ENCODE results near the gene OST4. TPM values are rescaled to one million over a fixed set of nuclear protein-coding genes. Genes with fewer than 3 reads are reported as not detected.

The OST4 gene
- total RNA-seq, 2 experiments from 2014 or later = 334 to 346 TPM

GRCh38 chr2:27065128-27065527 lies 6.3 kb downstream of the OST4 start:
- ATAC-seq (no peak), DNase-seq (no peak)
- Mint-ChIP-seq H3K4me3 (no peak overlapping the region), H3K4me1 (ENCODE audit: low read depth) (peaks cover 30% of the 10 kb centered on the region), H3K9me3 (ENCODE audit: insufficient read depth) (no peaks in the 10 kb centered on the region), H3K36me3 (ENCODE audit: low read depth) (peaks cover 62% of the 10 kb centered on the region), H3K27ac (no peak overlapping the region), H3K27me3 (ENCODE audit: low read depth) (no peaks in the 10 kb centered on the region)
- ChIA-PET POLR2A (interaction anchor here (11.6 kb wide), 1 partner anchor 12 kb away, joined by 128 read pairs; the partner anchor contains the start of gene AGBL5), CTCF (interaction anchor here (1.4 kb wide), 1 partner anchor 104 kb away, joined by 3 read pairs; no protein-coding TSS in a partner anchor)

GRCh38 chr2:27060323-27060722 lies 11.1 kb downstream of the OST4 start:
- H3K27me3 Mint-ChIP-seq (ENCODE audit: low read depth) = no peaks in the 10 kb centered on the region
- H3K4me3 Mint-ChIP-seq = no peak overlapping the region
- no peaks in the 10 kb centered on the region for H3K9me3 Mint-ChIP-seq (ENCODE audit: insufficient read depth)
- DNase-seq (no peak), ATAC-seq (no peak)
- ChIA-PET POLR2A (interaction anchor here (3.3 to 3.4 kb wide), 2 partner anchors 9 to 10 kb away, joined by 9 to 23 read pairs; partner anchors contain the start of genes AGBL5 and OST4), CTCF (interaction anchor here (2.1 kb wide), 1 partner anchor 11 kb away, joined by 8 read pairs; the partner anchor contains the start of gene OST4)
- H3K27ac Mint-ChIP-seq = no peak overlapping the region
- peaks cover 44% of the 10 kb centered on the region for H3K36me3 Mint-ChIP-seq (ENCODE audit: low read depth)
- H3K4me1 Mint-ChIP-seq (ENCODE audit: low read depth) = no peaks in the 10 kb centered on the region

GRCh38 chr2:27059141-27059820 lies 12.2 kb downstream of the OST4 start:
- Mint-ChIP-seq H3K27ac (no peak overlapping the region), H3K9me3 (ENCODE audit: insufficient read depth) (no peaks in the 10 kb centered on the region), H3K4me1 (ENCODE audit: low read depth) (no peaks in the 10 kb centered on the region), H3K27me3 (ENCODE audit: low read depth) (no peaks in the 10 kb centered on the region), H3K36me3 (ENCODE audit: low read depth) (peaks cover 40% of the 10 kb centered on the region), H3K4me3 (no peak overlapping the region)
- ChIA-PET POLR2A (interaction anchor here (3.3 to 3.4 kb wide), 2 partner anchors 8 to 11 kb away, joined by 9 to 23 read pairs; partner anchors contain the start of genes AGBL5 and OST4), CTCF (interaction anchor here (2.1 kb wide), 1 partner anchor 12 kb away, joined by 8 read pairs; the partner anchor contains the start of gene OST4)
- no peak for ATAC-seq
- DNase-seq = no peak

- no peaks in the 10 kb centered on the region for H3K27me3 Mint-ChIP-seq (ENCODE audit: low read depth)
- H3K27ac Mint-ChIP-seq = no peak overlapping the region
- ChIA-PET POLR2A (interaction anchor here (0.8 to 9.3 kb wide), 3 partner anchors 11 to 23 kb away, joined by 3 to 128 read pairs (median 23); partner anchors contain the start of gene OST4), CTCF (interaction anchor here (0.8 kb wide), 1 partner anchor 14 kb away, joined by 5 read pairs; the partner anchor contains the start of gene OST4)
- ATAC-seq = no peak
- H3K4me1 Mint-ChIP-seq (ENCODE audit: low read depth) = no peaks in the 10 kb centered on the region
- H3K36me3 Mint-ChIP-seq (ENCODE audit: low read depth) = peaks cover 37% of the 10 kb centered on the region
- H3K4me3 Mint-ChIP-seq = no peak overlapping the region
- no peak for DNase-seq
- H3K9me3 Mint-ChIP-seq (ENCODE audit: insufficient read depth) = no peaks in the 10 kb centered on the region
These were observed 13.2 kb downstream of the OST4 start for GRCh38 chr2:27058210-27058609.

- ATAC-seq (no peak), DNase-seq (no peak)
- H3K4me3 Mint-ChIP-seq = no peak overlapping the region
- ChIA-PET CTCF (interaction anchor here (1.6 kb wide), 1 partner anchor 222 kb away, joined by 3 read pairs; no protein-coding TSS in a partner anchor), POLR2A (interaction anchor here (9.3 kb wide), 1 partner anchor 12 kb away, joined by 128 read pairs; the partner anchor contains the start of gene OST4)
- H3K36me3 Mint-ChIP-seq (ENCODE audit: low read depth) = peaks cover 31% of the 10 kb centered on the region
- no peaks in the 10 kb centered on the region for H3K27me3 Mint-ChIP-seq (ENCODE audit: low read depth)
- H3K9me3 Mint-ChIP-seq (ENCODE audit: insufficient read depth) = no peaks in the 10 kb centered on the region
- H3K27ac Mint-ChIP-seq = no peak overlapping the region
- H3K4me1 Mint-ChIP-seq (ENCODE audit: low read depth) = peaks cover 8% of the 10 kb centered on the region
These were observed 14.3 kb downstream of the OST4 start for GRCh38 chr2:27057184-27057583.

GRCh38 chr2:27054721-27055120 lies 16.7 kb downstream of the OST4 start:
- POLR2A ChIA-PET = interaction anchor here (1.1 to 9.3 kb wide), 2 partner anchors 14 to 27 kb away, joined by 3 to 128 read pairs; partner anchors contain the start of gene OST4
- ATAC-seq (no peak), DNase-seq (no peak)
- Mint-ChIP-seq H3K36me3 (ENCODE audit: low read depth) (peaks cover 32% of the 10 kb centered on the region), H3K4me1 (ENCODE audit: low read depth) (peaks cover 11% of the 10 kb centered on the region), H3K27me3 (ENCODE audit: low read depth) (peaks cover 5% of the 10 kb centered on the region), H3K27ac (no peak overlapping the region), H3K9me3 (ENCODE audit: insufficient read depth) (no peaks in the 10 kb centered on the region), H3K4me3 (no peak overlapping the region)
- CTCF ChIA-PET = interaction anchor here (1.5 kb wide), 1 partner anchor 27 kb away, joined by 3 read pairs; no protein-coding TSS in a partner anchor

- POLR2A ChIA-PET = interaction anchor here (0.6 to 9.3 kb wide), 5 partner anchors 9 to 163 kb away, joined by 3 to 128 read pairs (median 4); partner anchors contain the start of gene OST4
- peaks cover 17% of the 10 kb centered on the region for H3K4me1 Mint-ChIP-seq (ENCODE audit: low read depth)
- peaks cover 28% of the 10 kb centered on the region for H3K36me3 Mint-ChIP-seq (ENCODE audit: low read depth)
- no peak overlapping the region for H3K27ac Mint-ChIP-seq
- H3K27me3 Mint-ChIP-seq (ENCODE audit: low read depth) = peaks cover 5% of the 10 kb centered on the region
- H3K4me3 Mint-ChIP-seq = no peak overlapping the region
- CTCF ChIA-PET = interaction anchor here (1.5 to 4.8 kb wide), 3 partner anchors 18 to 92 kb away, joined by 3 to 30 read pairs (median 8); partner anchors contain the start of gene OST4
- no peaks in the 10 kb centered on the region for H3K9me3 Mint-ChIP-seq (ENCODE audit: insufficient read depth)
- no peak for DNase-seq
- no peak for ATAC-seq
These were observed 17.7 kb downstream of the OST4 start for GRCh38 chr2:27053776-27054175.

GRCh38 chr2:27053321-27053720 lies 18.1 kb downstream of the OST4 start:
- peaks cover 17% of the 10 kb centered on the region for H3K4me1 Mint-ChIP-seq (ENCODE audit: low read depth)
- no peak for DNase-seq
- ChIA-PET POLR2A (interaction anchor here (0.6 to 9.3 kb wide), 3 partner anchors 9 to 163 kb away, joined by 4 to 128 read pairs (median 7); partner anchors contain the start of gene OST4), CTCF (interaction anchor here (1.5 to 4.8 kb wide), 3 partner anchors 18 to 92 kb away, joined by 3 to 30 read pairs (median 8); partner anchors contain the start of gene OST4)
- no peaks in the 10 kb centered on the region for H3K9me3 Mint-ChIP-seq (ENCODE audit: insufficient read depth)
- no peak overlapping the region for H3K27ac Mint-ChIP-seq
- no peak overlapping the region for H3K4me3 Mint-ChIP-seq
- no peak for ATAC-seq
- peaks cover 5% of the 10 kb centered on the region for H3K27me3 Mint-ChIP-seq (ENCODE audit: low read depth)
- H3K36me3 Mint-ChIP-seq (ENCODE audit: low read depth) = peaks cover 28% of the 10 kb centered on the region

GRCh38 chr2:27051902-27052645 lies 19.4 kb downstream of the OST4 start:
- Mint-ChIP-seq H3K4me1 (ENCODE audit: low read depth) (peaks cover 20% of the 10 kb centered on the region), H3K27ac (peak overlapping the region; percentile 84), H3K27me3 (ENCODE audit: low read depth) (peaks cover 5% of the 10 kb centered on the region), H3K36me3 (ENCODE audit: low read depth) (peaks cover 28% of the 10 kb centered on the region), H3K4me3 (peak overlapping the region; percentile 81), H3K9me3 (ENCODE audit: insufficient read depth) (no peaks in the 10 kb centered on the region)
- ChIA-PET POLR2A (interaction anchor here (0.6 to 9.3 kb wide), 11 partner anchors 9 to 266 kb away, joined by 3 to 128 read pairs (median 7); partner anchors contain the start of genes CENPA, OST4 and TMEM214), CTCF (interaction anchor here (0.6 to 4.8 kb wide), 14 partner anchors 14 to 631 kb away, joined by 3 to 30 read pairs (median 6); partner anchors contain the start of genes OST4 and PREB)
- DNase-seq = peak; percentile 49
- ATAC-seq = no peak

- peaks cover 5% of the 10 kb centered on the region for H3K27me3 Mint-ChIP-seq (ENCODE audit: low read depth)
- ATAC-seq = peak; percentile 77
- peak within 1 kb of the TSS; percentile 96 for H3K27ac Mint-ChIP-seq
- no peaks in the 10 kb centered on the region for H3K9me3 Mint-ChIP-seq (ENCODE audit: insufficient read depth)
- peaks cover 20% of the 10 kb centered on the region for H3K4me1 Mint-ChIP-seq (ENCODE audit: low read depth)
- DNase-seq = peak; percentile 97
- peak within 1 kb of the TSS; percentile 93 for H3K4me3 Mint-ChIP-seq
- ChIA-PET POLR2A (interaction anchor here (0.6 to 9.3 kb wide), 16 partner anchors 10 to 613 kb away, joined by 3 to 128 read pairs (median 4); partner anchors contain the start of genes CENPA, KHK, OST4 and PREB), CTCF (interaction anchor here (0.6 to 4.8 kb wide), 19 partner anchors 8 to 632 kb away, joined by 3 to 30 read pairs (median 4); partner anchors contain the start of genes KHK, OST4, PREB and TMEM214)
- H3K36me3 Mint-ChIP-seq (ENCODE audit: low read depth) = peaks cover 25% of the 10 kb centered on the region
These were observed 20.2 kb downstream of the OST4 start, which contains the start of gene AGBL5 for GRCh38 chr2:27050996-27051901. Gene AGBL5, plus strand, starts transcription at chr2:27051668. Its CDS starts 1,291 bp downstream, at chr2:27052959.

All from activated CD8-positive, alpha-beta T cell treated with anti-CD3 and anti-CD28 coated beads, Interleukin-2, amount 10 ng/mL, durations not matched to agents 7 days and 5 days (primary cell).